ENCODE results near the gene NELL2.

The NELL2 gene

DNA sequence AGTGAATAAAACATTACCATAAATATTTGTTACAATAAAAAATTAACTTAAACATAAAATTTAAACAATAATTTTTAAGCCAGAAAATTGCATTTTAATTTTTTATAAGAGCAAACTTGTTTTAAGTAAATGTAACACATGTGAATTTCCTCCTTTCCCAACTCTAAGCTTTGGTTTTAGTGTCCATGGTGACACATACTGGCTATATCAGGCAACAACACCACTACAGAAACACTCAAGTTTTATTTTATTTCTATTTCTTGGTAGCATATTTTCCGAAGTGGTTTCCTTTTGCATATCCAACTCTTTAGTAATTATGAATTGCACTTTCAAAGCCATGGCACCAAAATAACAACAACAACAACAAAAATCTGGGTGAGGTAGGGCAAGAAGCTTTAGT lies 2.2 kb downstream of the NELL2 start:
- peak in 1 of 2 experiments; percentile 45 for DNase-seq (ENCODE audit: low read depth in 1 of 2, low spot score in 1 of 2)
- in situ Hi-C loops (cut with HindIII; ENCODE audit: low pct_unique_long_range_greater_than_20kb, low sequenced_read_pairs), result no loop called here
- TF ChIP-seq JUND (IDR thresholded peaks at IDR 0.05; ENCODE audit: low read depth), result no peak

DNA sequence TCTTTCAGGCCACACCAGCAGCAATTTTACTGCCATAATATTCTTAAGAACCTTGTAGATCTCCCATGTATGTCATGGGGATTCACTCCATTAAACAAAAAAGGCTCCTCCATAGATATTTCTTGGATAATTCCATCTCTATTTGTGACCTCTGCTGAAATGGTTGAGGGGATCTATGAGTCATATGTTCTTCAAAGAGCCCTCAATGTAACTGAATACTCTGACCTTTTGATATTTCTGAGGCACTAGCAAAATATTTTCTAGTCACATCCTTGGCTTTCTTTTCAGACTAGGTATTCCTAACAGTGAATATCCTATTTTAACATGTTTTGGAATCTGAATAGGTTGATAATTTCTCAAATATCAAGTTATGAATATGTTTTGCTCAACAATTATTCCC lies 6.6 kb downstream of the NELL2 start:
- no peak for DNase-seq (ENCODE audit: low read depth in 1 of 2, low spot score in 1 of 2)
- no peak for TF ChIP-seq JUND (IDR thresholded peaks at IDR 0.05; ENCODE audit: low read depth)
- in situ Hi-C loops (cut with HindIII; ENCODE audit: low pct_unique_long_range_greater_than_20kb, low sequenced_read_pairs), result no loop called here

DNA sequence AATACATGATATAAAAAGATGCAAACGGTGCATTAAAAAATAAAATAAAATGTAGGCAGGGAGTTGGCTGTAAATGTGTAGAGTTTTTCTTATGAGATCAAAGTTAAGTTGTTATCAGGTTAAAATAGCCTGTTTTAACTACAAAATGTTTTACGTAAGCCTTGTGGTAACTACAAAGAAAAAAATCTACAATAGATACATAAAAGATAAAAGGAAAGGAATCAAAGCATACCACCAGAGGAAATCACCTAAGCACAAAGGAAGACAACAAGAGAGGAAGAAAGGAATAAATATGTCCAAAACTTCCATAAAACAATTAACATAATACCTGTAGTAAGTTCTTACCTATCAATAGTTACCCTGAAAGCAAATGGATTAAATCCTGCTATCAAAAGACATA lies 12.2 kb downstream of the NELL2 start:
- no peak for DNase-seq (ENCODE audit: low read depth in 1 of 2, low spot score in 1 of 2)
- no peak for TF ChIP-seq JUND (IDR thresholded peaks at IDR 0.05; ENCODE audit: low read depth)
- in situ Hi-C loops (cut with HindIII; ENCODE audit: low pct_unique_long_range_greater_than_20kb, low sequenced_read_pairs), result no loop called here

DNA sequence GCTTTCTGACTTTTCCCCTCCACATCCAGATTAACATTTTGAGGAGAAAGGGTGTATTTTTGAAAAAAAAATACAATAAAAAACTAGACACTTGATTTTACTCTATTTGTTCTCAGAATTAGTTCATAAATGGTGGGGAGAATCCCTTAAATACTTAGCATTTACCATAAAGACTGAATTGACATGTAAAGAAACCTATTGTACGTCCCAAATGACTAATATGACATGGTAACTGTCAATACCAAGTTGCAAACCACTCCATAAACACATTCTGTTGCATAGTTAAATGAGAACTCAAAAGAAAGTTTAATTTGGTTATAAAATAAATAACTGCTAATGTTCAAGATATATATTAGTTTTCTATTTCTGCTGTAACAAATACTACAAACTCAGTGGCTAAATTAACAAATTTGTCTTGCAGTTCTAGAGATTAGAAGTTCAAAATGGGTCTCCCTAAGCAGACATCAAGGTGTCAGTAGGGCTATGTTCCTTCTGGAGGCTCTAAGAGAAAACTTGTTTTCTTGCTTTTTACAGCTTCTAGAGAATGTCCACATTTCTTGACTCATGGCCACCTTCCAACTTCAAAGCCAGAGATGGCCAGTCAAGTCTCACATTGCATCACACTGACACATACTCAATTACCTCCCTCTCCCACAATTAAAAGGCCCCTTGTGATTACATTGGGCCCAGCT lies 16.0 kb downstream of the NELL2 start:
- TF ChIP-seq JUND (IDR thresholded peaks at IDR 0.05; ENCODE audit: low read depth), result no peak
- in situ Hi-C loops (cut with HindIII; ENCODE audit: low pct_unique_long_range_greater_than_20kb, low sequenced_read_pairs), result no loop called here
- no peak for DNase-seq (ENCODE audit: low read depth in 1 of 2, low spot score in 1 of 2)

DNA sequence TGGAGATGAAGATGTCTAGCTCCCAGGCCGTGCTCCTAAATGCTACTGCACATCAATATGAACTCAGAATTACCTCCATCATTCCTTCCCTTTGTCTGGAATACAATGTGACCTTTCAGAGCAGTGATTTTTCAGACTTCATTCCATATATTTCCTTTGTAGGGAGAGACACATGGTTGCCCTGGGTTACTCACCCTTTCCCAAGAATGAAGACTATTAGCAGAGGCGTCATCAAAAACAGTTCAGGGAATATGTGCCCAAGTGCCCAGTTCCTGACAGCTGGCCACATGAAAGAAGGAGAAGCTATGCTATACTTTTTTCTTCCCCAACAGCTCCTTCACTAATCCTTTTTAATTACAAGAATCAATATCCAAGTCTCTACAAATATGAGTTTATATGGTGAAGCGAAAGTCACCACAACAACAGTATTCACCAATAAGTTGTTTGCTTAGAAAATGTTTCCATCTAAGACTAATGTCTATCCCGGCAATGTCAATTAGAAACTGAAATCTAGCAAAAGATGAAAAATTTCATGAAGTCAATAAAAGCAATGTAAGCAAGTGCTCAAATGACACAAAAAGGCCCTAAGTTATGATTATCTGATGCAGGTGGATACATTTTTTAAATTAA lies 17.8 kb downstream of the NELL2 start:
- no peak for TF ChIP-seq JUND (IDR thresholded peaks at IDR 0.05; ENCODE audit: low read depth)
- in situ Hi-C loops (cut with HindIII; ENCODE audit: low pct_unique_long_range_greater_than_20kb, low sequenced_read_pairs), result no loop called here
- no peak for DNase-seq (ENCODE audit: low read depth in 1 of 2, low spot score in 1 of 2)

DNA sequence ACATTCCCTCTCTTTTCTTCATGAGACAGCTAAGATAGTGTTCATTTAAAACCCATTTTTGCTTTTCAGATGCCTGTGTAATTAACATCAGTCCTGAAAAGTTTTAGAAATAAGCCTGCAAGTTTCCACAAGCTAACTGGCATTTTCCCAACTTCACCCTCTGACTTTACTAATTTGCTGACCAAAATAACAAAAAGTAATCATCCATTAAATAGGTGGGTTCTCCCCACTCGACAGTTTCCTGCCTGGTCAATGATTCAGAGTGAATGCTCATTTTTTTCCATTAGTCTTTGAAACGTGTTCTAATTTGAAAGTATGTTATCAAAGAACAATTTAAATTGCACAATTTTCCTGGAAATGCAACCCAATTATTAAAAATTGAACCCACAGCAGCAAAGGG lies 23.6 kb downstream of the NELL2 start:
- no peak for DNase-seq (ENCODE audit: low read depth in 1 of 2, low spot score in 1 of 2)
- TF ChIP-seq JUND (IDR thresholded peaks at IDR 0.05; ENCODE audit: low read depth), result no peak
- in situ Hi-C loops (cut with HindIII; ENCODE audit: low pct_unique_long_range_greater_than_20kb, low sequenced_read_pairs), result no loop called here

DNA sequence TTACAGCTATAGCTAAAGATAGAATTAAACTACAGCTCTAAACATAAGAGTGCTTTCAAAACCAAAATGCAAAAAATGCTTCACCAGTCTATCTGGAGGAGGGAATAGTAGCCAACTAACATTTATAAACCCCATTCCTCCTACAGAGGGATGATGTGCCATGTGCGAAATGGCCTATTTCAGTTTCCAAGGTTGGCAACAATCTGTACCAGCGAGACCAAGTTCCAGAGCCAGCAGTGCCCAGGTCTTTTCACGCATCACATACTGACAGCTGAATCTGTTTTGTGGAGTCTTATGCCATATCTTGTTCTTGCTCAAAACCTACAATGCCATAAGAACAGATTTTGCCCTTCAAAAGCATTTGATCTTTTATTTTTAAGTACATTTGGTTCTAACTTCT lies 24.5 kb downstream of the NELL2 start:
- no peak for TF ChIP-seq JUND (IDR thresholded peaks at IDR 0.05; ENCODE audit: low read depth)
- in situ Hi-C loops (cut with HindIII; ENCODE audit: low pct_unique_long_range_greater_than_20kb, low sequenced_read_pairs), result no loop called here
- no peak for DNase-seq (ENCODE audit: low read depth in 1 of 2, low spot score in 1 of 2)

DNA sequence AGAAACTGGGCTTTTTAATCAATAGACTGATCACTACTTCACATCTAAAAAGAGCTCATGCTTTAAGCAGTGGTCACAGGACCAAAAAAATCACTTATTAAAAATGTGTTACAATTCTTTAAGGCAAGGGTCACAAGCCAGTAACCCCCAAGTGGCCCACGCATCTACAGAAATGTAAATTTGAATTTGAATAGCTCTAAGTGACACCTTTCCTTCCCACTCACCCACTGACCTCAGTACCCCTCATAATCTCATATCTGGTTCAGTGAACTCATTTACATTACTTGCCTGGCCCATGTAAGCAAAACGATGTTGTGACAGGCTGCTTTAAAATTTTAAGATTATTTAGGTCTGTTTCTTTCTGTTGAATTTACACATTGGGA lies 27.4 kb downstream of the NELL2 start:
- DNase-seq (ENCODE audit: low read depth in 1 of 2, low spot score in 1 of 2), result no peak
- no peak for TF ChIP-seq JUND (IDR thresholded peaks at IDR 0.05; ENCODE audit: low read depth)
- in situ Hi-C loops (cut with HindIII; ENCODE audit: low pct_unique_long_range_greater_than_20kb, low sequenced_read_pairs), result no loop called here

DNA sequence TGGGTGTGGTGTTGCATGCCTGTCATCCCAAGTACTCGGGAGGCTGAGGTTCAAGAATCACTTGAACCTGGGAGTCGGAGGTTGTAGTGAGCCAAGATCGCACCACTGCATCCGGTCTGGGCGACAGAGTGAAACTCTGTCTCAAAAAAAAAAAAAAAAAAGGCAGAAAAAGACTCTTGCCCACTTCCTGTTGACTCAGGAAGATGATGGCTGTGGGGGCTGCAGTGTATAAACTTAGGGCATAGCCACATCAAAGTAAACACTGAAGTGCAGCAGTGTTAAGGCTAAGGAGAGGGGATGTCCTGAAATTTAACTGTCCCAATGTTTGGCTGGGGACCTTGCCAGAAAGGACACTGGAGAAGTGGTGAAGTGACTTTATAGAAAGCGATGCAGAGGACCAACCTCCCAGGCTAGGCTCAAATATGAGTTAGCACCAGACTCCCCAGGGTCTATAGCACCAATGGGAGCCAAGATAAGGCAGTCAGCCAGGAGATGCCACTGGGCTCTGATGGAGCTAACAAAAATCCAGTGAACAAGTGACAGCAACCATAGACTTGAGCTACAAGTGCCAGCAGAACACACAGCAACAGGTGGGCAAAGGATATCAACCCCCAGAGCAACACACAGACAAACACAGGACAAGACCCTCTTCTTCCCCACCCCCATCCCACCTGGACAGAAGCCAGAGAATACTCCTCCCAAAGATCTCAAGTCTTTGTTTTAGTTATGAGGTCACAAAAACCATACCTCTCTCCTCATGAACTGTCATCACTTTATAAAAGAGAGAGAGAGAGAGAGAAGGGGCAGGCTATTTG lies 28.0 kb downstream of the NELL2 start:
- in situ Hi-C loops (cut with HindIII; ENCODE audit: low pct_unique_long_range_greater_than_20kb, low sequenced_read_pairs), result no loop called here
- TF ChIP-seq JUND (IDR thresholded peaks at IDR 0.05; ENCODE audit: low read depth), result no peak
- no peak for DNase-seq (ENCODE audit: low read depth in 1 of 2, low spot score in 1 of 2)

DNA sequence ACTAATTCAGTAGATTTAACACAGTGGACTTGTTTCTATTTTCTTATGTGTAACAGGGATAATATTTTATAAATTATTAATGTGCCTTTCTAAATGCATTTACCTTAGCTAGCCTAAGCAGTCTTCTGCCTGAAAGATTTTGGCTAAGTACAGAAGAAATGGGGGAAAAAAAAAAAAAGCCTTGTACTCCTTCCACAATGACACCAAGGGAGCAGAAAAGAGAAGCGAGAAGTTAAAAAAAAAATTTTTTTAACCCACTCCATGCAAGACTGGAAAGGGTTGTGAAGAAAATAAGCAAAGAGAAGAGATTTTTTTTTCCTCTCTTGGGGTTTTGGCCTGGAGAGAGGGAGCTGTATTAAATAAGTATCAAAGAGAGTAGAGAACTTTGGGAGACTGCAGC lies 28.7 kb downstream of the NELL2 start:
- in situ Hi-C loops (cut with HindIII; ENCODE audit: low pct_unique_long_range_greater_than_20kb, low sequenced_read_pairs), result no loop called here
- no peak for TF ChIP-seq JUND (IDR thresholded peaks at IDR 0.05; ENCODE audit: low read depth)
- DNase-seq (ENCODE audit: low read depth in 1 of 2, low spot score in 1 of 2), result no peak

DNA sequence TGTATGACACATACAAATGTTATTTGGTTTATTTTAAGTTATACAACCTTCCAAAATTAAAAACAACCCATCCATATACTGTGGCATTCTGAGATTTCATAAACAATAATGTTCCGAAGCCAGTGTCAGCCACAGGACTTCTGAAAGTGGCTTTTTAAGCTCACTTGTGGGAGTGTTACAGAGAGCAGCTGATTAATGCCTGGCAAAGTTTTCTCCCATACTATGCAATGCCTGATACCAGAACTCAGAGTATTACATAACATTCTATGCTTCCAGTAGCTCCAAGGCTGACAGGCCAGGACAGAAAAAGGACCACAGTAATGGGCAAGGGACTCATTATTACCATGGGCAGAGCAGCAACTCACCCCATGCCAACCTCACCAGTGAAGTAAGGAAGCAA lies 29.3 kb downstream of the NELL2 start:
- in situ Hi-C loops (cut with HindIII; ENCODE audit: low pct_unique_long_range_greater_than_20kb, low sequenced_read_pairs), result no loop called here
- DNase-seq (ENCODE audit: low read depth in 1 of 2, low spot score in 1 of 2), result no peak
- no peak for TF ChIP-seq JUND (IDR thresholded peaks at IDR 0.05; ENCODE audit: low read depth)

DNA sequence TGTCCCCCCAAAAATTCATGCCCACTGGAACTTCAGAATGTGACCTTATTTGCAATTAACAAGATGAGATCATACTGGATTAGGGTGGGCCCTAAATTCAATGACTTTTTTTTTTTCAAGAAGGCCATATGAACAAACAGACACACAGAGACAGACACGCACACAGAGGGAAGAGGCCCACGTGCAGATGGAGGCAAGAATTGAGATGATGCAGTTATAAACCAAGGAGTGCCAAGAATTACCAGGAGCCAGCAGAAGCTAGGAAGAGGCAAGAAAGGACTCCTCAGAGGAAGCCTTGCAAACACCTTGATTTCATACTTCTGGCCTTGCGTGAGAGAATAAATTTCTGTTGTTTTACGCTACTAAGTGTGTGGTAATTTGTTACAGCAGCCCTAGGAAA lies 33.4 kb downstream of the NELL2 start:
- in situ Hi-C loops (cut with HindIII; ENCODE audit: low pct_unique_long_range_greater_than_20kb, low sequenced_read_pairs), result no loop called here
- no peak for TF ChIP-seq JUND (IDR thresholded peaks at IDR 0.05; ENCODE audit: low read depth)
- no peak for DNase-seq (ENCODE audit: low read depth in 1 of 2, low spot score in 1 of 2)

DNA sequence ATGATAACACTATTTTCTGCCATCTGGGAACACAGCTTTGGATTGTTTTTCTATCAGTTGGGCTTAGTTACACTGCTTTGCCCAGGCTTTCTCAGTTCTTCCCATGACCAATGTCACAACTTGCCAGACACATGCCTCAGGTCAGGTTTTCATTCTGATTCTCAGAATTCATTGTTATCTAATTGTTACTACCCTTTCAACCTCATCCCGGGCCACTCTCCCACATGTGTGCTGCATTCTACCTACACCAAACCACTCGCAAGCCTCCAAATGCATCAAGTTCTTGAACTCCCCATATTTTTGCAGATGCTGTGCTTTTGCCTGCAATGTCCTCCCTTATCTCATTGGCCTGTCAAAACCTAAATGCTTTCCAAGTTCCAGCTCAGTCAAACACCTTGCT lies 36.3 kb downstream of the NELL2 start:
- no peak for TF ChIP-seq JUND (IDR thresholded peaks at IDR 0.05; ENCODE audit: low read depth)
- no peak for DNase-seq (ENCODE audit: low read depth in 1 of 2, low spot score in 1 of 2)
- in situ Hi-C loops (cut with HindIII; ENCODE audit: low pct_unique_long_range_greater_than_20kb, low sequenced_read_pairs), result no loop called here

All from T47D (cell line).